Umbilical cord (tissue), 2 donors: ENCODE data around the gene CDC45. TPM values are rescaled to one million over a fixed set of nuclear protein-coding genes. Genes with fewer than 3 reads are reported as not detected.
A peak's percentile ranks its signal among the peaks of the same experiment; 100 is the strongest.

ENCODE experiments used
- DNase-seq: peaks from one replicate; pipeline ENCODE4 v3.0.0-alpha.2; 2015; ENCODE audit warnings: low spot score
- total RNA-seq: library from RNA; depleted of rRNA; stranded (reverse); fragments of >200 nt; gene quantifications from one replicate; pipeline ENCODE4 v1.2.3, GENCODE V29; 2014; ENCODE audit warnings: low replicate concordance; ENCODE audit not compliant: insufficient read depth

CDC45 gene
- total RNA-seq, 1 donor from 2014 or later: 0.96 TPM

DNA sequence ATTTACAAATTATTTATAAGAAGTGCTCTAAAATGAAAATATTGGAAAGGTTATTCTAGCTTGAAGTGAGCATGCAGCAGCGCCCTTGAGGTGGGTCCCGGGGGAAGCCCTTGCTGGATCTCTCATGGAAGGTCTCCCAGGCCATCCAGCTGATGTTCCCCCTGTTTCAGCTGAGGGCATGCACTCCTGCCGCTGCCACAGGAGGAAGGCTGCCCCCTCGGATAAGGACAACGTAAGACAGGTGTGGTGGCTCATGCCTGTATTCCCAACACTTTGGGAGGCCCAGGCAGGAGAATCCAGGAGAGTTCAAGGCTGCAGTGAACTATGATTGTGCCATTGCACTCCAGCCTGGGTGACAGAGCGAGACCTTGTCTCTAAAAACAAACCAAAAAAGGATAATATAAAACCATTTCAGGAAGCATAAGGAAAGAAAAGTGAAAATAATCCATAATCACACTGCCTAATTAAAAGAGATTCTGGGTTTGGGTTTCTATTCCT lies 15.0 kb downstream of the CDC45 start:
- no peak for DNase-seq

DNA sequence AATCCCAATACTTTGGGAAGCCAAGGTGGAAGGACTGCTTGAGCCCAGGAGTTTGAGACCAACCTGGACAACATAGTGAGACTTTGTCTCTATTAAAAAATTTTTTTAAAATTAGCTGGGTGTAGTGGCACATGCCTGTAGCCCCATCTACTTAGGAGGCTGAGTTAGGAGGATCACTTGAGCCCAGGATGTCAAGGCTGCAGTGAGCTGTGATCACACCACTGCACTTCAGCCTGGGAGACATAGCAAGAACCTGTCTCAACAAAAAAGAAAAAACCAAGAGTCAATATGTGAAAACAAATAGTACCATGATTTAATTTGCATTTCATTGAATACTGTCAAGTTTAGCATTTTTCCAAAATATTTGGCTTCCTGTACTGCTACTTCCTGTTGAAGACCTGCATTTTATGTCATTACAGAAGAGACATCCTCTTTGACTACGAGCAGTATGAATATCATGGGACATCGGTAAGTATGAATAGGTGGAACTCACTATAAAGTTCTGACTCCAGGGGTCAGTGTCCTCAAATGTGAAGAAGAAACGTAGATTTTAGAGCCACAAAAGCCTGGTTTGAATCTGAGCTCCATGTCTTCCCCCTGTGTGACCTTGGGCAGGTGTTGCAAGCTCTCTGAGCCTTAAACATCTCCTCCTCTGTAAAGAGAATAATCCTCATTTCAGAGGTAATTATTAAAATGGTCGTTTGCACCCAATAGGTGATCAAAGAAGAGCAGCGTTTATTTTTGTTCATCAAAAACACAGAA lies 16.0 kb downstream of the CDC45 start:
- DNase-seq: peak; percentile 47

DNA sequence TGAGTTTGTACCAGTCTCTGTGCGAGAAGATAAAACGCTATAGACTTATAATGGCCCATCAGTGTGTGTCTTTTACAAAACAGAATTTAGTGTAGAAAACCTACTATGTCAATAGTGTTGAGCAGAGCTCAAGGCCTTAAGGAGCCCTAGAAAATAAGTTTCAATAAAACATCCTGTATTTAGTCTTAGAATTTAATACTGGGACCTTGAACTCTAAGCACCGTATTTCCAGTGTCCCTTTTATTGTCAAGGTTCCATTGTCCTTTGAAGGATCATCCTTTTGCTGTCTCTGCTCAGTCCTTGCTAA lies 16.6 kb downstream of the CDC45 start:
- no peak for DNase-seq

DNA sequence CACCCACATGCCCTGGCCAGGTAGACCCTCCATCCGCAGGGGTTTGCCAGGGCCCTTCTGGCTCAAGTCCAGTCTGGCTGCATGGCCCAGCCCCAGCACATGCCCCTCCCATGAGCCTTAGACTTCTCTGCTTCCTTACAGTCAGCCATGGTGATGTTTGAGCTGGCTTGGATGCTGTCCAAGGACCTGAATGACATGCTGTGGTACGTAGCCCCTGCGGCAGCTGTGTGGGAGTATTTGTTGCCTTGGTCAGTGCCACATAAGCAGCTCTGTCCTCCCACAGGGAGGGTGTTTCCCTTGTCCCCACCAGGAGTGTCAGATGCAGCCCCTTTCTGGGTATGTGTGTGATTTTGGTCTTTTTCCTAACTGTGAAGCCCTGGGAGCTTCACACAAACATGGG lies 17.5 kb downstream of the CDC45 start:
- peak; percentile 17 for DNase-seq

DNA sequence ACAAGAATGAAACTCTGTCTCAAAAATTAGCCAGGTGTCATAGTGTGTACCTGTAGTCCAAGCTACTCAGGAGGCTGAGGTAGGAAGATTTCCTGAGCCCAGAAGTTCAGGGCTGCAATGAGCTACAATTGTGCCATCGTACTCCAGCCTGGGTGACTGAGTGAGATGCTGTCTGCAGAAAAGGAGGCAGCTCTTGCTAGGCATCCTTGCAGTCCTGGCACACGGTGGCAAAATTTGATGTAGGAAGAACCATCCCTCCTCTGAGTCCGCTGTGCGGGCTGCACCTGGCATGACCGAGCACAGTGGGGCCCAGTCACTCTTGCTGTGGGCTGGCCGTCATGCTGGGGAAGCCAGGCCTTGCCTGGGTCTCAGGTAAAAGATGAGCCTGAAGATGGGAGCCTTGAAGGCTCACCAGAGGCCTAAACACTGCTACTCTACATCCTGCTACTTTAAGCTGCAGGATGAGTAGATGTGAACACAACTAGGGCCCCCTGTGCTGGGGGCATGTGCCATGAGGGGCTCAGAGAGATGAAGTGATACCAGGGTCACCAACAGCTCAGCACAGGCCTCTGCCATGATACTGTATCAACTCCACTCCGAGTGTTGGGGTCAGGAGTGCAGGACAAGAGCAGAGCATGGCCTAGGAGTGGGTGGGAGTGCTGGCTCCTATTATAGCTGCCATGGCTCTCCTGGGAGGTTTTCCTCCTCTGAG lies 18.6 kb downstream of the CDC45 start:
- no peak for DNase-seq

DNA sequence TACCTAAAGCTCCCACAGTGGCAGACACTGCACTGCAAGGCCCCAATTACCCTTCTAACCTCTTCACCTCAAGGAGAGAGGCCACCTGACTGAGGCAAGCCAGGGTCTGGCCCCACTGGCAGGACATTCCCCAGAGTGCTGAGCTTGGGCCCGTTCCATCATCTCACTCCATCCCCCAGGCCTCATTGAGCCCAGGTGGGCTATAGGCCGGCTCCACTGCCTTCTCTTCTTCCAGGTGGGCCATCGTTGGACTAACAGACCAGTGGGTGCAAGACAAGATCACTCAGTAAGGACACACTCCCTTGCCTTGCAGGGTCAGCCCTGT lies 19.1 kb downstream of the CDC45 start:
- no peak for DNase-seq

DNA sequence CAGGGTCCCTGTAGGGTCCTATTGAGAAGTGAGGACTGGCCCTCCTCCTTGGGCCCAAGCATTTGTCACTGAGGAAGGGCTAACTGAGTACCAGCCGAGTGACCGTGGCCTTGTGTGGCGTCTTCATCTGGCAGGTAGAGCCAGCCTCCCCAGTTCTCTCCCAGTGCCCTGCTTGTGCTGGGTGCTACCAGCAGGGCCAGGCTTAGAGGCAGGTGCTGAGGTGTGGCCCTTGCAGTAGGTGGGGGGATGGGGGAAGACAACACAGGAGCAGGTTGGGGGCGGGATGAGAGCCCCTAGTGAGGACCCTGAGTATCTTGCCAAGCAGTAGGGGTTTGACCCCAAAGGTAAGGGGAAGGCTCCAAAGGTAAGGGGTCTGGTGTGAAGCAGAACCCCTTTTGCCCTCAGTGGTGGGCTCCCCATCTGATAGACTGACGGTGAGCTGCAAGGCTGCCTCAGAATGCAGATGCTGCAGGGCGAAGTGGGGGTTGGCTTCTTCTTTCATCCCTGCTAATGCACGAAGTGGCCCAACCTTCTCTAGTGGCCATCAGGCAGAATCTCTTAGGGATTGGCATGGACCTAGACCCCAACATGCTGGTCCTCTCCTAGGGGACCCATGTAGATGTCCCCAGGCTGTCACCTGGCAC lies 19.6 kb downstream of the CDC45 start:
- no peak for DNase-seq

DNA sequence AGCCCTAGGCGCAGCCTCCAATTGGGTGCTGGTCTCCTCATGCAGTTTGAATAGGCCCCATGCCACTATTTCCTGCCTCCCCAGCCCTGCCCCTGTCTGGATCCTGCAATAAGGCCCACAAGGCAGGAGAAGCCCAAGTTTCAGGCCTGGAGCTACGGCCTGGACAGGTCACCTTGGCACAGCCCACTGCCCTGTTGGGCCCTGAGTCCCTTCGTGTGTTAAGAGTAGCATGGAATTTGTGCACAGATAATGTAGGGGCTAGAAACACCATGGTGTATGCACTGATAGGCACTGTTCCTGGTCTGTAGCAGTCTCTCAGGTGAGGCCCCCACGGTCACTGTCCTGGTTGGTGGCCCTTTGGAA lies 20.1 kb downstream of the CDC45 start:
- DNase-seq: no peak

DNA sequence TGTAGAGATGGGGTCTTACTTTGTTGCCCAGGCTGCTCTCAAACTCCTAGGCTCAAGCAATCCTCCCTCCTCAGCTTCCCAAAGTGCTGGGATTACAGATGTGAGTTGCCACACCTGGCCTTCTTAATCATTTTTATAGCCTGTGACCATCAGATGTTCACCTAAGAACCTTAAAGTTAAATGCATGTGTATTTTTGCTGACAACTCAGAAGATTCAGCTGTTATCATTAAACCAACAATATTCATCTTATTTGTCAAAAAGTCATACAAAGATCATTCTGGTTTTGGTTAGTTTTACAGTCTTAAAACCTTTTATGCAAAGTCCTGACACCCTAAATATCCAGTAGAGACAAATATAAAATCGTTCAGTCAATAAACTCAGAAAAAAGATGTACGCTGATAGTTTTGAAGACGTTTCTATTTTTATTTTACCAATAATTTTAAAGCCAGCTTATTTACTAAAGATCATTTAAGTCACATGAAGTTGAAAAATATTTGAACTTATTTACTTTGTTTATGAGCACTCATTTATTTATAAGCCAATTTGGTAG lies 22.3 kb downstream of the CDC45 start:
- no peak for DNase-seq

DNA sequence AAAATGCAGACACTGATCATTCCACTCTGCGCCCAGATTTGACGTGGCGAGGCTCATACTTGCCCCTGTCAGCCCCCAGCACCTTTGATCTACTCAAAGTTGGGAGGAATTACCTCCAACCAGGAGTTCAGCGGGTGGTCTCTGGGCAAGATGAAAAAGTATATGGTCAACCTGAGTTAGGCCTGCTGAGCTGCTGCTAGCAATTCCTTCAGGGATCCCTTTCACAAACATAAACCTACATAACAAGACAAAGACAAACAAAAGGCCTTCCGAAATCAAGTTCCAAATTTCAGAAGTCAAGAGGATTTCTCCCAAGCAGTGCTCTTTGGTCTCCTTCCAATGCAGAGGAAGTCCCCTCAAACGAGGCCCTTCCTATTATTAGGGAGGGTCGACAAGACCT lies 23.6 kb downstream of the CDC45 start:
- DNase-seq: no peak

DNA sequence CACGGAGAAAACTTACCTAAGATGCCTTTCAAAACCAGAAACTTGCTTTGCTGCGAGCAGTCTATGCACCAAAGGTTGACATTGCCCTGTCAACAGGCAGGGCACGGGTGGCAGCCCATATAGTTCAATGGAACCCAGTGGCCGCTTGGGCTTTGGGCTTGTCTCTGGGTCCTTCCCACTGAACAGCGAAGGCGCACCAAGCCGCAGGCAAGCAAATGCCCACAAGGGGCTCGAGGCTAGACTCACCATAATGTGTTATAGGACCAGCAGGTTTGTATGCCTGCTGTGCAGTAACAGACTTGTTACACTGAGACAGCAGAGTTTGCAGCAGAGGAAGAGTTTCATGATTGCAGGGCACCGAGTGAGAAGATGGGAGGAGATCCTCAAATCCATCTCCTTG lies 24.1 kb downstream of the CDC45 start:
- no peak for DNase-seq

DNA sequence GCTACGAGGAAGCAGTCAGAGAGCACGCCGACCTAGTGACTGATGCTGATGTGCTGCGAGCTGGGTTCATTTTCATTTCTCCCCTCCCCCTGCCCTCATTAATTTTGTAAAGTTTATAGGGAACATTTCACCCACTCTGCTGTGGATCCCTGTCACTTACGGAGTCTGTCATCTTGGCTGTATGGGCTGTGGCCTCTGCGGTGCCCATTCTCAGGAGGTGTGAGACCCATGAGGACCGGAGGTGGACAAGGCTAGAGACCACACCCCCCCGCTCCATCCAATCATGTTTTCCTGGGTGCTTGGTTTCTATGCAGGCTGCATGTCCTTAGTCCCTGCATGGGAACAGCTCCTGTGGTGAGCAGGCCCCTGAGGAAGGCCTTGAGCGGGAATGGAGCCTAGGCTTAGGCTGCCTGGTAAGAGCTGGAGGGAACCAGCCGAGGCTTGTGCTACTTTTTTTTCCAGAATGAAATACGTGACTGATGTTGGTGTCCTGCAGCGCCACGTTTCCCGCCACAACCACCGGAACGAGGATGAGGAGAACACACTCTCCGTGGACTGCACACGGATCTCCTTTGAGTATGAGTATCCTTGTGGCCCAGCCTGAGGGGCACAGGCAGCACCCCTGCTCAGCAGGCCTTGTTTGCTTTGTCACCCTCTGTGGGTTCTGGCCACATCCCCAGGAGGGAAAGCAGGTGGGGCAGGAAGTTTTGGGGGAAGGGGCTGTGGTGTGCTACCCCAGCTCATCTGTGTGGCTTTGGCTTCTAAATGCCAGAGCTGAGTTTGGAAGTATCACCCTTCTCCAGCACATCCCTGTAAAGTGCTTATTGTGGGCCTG lies 25.4 kb downstream of the CDC45 start:
- DNase-seq: no peak

DNA sequence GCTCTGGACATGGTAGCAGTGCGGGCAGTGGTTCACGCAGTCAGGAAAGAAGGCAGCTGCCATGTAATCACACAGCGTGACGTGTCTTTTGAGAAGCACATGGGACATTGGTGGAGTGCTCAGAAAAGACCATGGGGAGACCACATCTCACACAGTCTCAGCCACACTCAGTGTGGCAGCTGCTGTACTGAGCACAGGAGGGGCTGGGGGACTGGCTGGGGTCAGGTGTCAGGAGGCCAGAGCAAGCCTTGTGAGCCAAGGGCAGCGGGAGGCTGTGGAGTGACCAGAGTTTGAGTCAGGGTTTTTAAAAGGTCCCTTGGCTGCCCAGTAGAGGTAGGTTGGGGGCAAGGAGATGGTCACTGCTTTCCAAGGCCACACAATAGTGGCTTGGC lies 26.0 kb downstream of the CDC45 start:
- no peak for DNase-seq

DNA sequence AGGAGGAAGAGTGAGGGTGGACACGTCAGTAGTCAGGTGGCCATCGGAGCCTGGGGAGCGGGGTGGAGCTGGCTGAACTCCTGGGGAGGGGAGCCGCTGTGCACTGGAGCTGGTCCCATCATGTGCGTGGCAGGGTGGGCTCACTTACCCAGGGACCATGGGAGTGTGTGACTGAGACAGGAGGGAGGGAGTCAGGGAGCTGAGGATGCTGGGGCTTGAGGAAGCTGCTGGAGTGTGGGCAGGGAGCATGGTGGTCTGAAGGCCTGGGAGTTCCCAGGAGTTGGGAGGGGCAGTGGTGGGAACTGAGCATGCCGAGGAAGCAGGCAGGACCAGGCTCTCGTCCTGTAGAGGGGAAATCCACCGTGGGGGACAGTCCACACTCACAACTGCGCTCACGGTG lies 26.5 kb downstream of the CDC45 start:
- no peak for DNase-seq

DNA sequence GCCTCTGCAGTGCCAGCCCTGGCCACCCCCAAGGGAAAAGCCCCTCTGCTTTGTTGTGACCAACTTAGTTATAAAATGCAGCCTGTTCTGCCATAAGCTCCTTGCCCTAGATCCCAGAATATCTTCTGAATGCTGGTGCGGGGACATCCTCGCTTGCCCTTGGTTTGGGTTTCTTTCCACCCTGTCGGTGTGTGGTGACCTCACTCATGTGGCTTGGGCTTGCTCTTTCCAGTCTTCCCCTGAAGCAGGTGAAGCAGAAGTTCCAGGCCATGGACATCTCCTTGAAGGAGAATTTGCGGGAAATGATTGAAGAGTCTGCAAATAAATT lies 27.8 kb downstream of the CDC45 start:
- DNase-seq: no peak

DNA sequence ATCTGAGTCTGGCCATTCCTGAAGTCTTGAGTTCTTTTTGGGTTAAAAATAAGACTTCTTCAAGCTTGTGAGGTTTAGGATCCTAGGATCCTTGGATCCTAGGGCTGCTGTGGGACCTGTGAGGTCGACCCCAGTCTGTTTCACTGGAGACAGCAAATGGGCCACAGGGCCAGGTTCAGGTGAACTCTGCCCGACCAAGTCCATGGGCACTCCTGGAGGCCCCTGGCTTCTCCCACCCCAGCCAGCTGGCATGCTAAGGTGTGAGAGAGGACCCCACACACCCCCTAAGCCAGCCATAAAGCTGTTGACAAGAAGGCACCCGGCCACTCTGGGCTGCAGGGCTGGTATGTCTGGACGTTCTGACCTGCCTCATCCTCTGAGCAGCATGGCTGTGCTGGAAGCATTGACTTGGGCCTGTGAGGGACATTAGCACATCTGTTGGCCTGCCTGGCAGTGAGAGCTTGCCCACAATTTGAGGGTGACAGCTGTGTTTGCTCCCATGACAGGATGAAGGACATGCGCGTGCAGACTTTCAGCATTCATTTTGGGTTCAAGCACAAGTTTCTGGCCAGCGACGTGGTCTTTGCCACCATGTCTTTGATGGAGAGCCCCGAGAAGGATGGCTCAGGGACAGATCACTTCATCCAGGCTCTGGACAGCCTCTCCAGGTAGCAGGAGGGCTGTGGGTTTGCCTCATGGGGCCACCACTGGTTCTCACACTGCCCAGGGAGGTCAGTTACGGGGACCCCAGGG lies 28.5 kb downstream of the CDC45 start:
- no peak for DNase-seq

DNA sequence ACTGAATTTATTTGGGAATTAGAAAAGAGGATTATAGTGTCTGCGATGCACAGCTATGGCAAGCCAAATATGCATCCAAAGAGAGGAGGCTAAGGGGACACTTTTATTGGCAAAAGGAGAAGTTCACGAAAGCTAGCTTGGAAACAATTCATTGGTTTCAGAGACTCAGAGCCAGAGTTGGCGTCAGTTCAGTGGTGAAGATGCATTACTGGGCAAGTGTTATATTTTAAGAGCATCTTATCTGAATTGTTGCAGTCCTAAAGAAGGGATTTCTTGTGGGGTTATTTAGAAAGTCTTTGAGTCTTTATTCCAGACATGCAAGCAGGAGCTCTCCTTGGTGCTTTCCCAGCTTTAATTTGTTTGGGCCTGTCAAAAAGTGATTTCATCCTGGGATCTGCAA lies 29.5 kb downstream of the CDC45 start:
- peak; percentile 85 for DNase-seq

DNA sequence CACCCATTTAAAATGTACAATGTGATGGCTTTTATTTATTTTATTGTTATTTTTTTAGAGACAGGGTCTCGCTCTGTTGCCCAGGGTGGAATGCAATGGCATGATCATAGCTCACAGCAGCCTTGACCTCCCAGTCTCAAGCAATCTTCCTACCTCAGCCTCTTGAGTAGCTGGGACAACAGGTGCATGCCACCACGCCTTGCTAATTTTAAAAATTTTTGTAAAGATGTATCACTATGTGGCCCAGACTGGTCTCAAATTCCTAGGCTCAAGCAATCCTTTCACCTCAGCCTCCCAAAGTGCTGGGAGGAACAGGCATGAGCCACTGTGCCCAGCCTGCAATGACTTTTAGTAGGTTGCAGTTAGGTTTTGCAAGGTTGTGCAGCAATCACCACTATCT lies 30.2 kb downstream of the CDC45 start:
- DNase-seq: no peak

DNA sequence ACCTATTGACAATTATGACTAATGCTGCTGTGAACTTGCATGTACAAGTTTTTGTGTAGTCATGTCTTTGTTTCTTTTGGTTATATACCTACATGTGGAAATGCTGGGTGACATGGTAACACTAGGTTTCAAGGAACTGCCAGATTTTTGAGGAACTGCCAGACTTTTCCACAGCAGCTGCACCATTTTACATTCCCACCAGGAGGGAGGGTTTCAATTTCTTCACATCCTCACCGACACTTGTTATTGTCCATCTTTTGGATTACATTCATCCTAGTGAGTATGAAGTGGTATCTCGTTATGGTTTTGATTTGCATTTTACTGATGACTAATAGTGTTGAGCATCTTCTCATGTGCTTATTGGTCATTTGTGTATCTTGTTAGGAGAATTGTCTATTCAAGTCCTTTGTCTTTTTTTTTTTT lies 31.2 kb downstream of the CDC45 start:
- DNase-seq: no peak

DNA sequence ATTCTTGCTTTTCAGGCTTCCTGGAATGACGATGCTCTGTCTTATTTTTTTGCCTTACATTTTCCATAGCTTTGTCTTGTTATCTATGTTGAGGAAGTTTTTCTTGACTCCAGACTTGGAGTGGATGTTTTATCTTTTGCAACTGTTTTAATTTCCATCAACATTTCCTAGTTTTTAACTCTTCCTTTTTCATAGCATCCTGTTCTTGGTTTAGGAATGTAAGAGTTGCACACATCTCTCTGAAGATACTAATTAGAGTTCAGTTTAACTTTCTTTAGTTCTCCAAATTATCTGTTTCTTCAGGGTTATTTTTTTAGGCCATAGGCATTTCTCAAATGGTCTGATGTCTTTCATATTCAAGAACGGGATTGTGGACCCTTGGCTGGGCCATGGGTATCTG lies 34.1 kb downstream of the CDC45 start:
- DNase-seq: no peak

DNA sequence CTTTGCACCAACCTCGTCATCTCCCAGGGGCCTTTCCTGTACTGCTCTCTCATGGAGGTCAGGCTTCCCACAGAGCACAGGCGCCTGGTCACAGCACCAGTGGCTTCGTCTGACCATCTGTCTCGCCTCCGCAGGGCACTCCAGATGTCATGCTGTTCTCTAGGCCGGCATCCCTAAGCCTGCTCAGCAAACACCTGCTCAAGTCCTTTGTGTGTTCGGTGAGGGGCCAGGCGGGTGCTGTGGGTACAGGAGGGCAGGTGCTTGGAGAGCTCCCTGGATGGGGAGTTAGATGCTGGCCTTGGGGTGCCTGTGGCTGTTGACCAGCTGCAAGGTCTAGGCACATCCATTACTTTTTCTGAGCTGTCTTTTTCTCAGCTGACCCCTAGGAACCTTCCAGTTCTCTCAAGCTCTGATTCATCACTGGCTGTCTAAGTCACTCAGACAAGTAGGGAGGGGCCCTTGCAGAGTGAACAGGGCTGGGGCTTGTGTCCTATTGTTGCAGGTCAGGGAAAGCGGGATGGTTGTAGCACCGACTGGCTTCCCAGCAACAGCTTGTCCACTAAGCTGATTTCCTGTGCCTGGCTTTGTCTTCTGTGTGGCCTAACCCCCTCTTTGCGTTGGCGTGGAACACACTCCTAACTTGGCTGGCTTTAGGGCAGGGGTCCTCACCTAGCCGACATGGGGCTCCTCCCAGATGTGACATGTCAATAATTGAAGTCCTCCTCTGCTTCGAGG lies 35.3 kb downstream of the CDC45 start:
- DNase-seq: no peak
